ENCODE data around the gene BACE1-AS.
"Not testable (repeated sequence)": the region's sequence is repeated elsewhere in the genome, so short reads cannot be mapped to it uniquely, and the experiment has no call there.

Gene BACE1-AS

GRCh38 chr11:117316197-117316961, 25.2 kb downstream of the BACE1-AS start, which contains the start of gene BACE1:
Gene BACE1, minus strand, starts transcription at chr11:117316256. Its CDS starts 461 bp downstream, at chr11:117315795.
- peak; percentile 46 for TF ChIP-seq CTCF (conservative IDR thresholded peaks at IDR 0.05; ENCODE audit: control insufficient read depth, insufficient read depth, low read depth, low read length)
- peak within 1 kb of the TSS; percentile 71 for H3K4me3 ChIP-seq (ENCODE audit: control insufficient read depth, low read depth, low read length)
- peak; percentile 82 for DNase-seq (ENCODE audit: low read depth)

GRCh38 chr11:117318738-117319137, 27.6 kb downstream of the BACE1-AS start:
- no peak for DNase-seq (ENCODE audit: low read depth)
- H3K4me3 ChIP-seq (ENCODE audit: control insufficient read depth, low read depth, low read length), result no peak overlapping the region
- TF ChIP-seq CTCF (conservative IDR thresholded peaks at IDR 0.05; ENCODE audit: control insufficient read depth, insufficient read depth, low read depth, low read length), result no peak

- DNase-seq (ENCODE audit: low read depth), result peak; percentile 30
These were observed 28.2 kb downstream of the BACE1-AS start for GRCh38 chr11:117319214-117319840.

DNA sequence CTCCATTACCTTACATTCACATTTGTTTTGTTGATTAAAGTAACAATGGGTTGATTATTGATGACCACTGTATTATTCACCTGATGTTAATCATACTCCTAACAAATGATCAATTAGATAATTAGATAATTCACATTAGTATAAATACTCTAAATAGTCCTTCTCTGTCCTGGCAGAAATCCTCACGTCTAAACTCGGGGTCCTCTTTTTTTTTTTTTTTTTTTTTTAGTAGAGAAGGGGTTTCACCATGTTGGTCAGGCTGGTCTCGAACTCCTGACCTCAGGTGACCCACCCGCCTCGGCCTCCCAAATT, 36.1 kb downstream of the BACE1-AS start:
- peak overlapping the region; percentile 85 for H3K4me3 ChIP-seq (ENCODE audit: control insufficient read depth, low read depth, low read length)
- DNase-seq (ENCODE audit: low read depth), result not testable (repeated sequence)

More at GRCh38 chr11:117319214-117319840, 28.2 kb downstream of the BACE1-AS start:
- no peak for TF ChIP-seq CTCF (conservative IDR thresholded peaks at IDR 0.05; ENCODE audit: control insufficient read depth, insufficient read depth, low read depth, low read length)
- no peak overlapping the region for H3K4me3 ChIP-seq (ENCODE audit: control insufficient read depth, low read depth, low read length)

- peak within 1 kb of the TSS; percentile 85 for H3K4me3 ChIP-seq (ENCODE audit: control insufficient read depth, low read depth, low read length)
- peak; percentile 96 for DNase-seq (ENCODE audit: low read depth)
- TF ChIP-seq CTCF (conservative IDR thresholded peaks at IDR 0.05; ENCODE audit: control insufficient read depth, insufficient read depth, low read depth, low read length), result no peak
These were observed 36.6 kb downstream of the BACE1-AS start, which contains the start of gene CEP164 for GRCh38 chr11:117327567-117328374. Gene CEP164, plus strand, starts transcription at chr11:117327854. Its CDS starts 10,733 bp downstream, at chr11:117338587.

DNA sequence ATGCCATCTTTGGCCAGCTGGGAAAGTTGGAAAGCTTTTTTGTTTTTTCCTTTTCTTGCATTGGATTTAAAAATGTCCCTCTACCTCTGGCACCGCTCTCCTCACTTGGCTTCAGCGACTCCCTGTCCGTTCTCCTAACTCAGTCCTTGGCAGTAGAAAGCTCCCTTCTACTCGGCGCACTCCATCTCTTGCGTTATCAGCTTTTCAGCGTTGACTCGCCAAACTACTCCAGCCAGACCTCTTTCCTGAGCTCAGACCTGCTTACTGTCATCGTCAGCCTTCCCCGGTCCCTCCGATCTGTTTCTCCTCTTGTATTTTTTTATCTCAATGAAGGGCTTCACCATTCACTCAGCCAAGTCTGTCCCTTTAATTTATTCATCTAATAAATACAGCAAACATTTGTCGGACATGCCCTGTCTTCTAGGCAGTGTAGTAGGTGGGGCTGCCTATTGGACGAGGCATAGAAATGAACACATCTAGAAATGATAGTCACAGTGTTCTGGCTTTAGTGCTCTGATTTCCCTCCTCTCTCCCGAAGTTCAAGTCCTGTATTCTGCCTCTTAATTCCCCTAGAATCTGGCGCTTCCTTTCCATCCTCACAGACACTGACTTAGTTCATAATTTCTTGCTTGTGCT, 37.3 kb downstream of the BACE1-AS start:
- TF ChIP-seq CTCF (conservative IDR thresholded peaks at IDR 0.05; ENCODE audit: control insufficient read depth, insufficient read depth, low read depth, low read length), result no peak
- peak; percentile 58 for DNase-seq (ENCODE audit: low read depth)
- H3K4me3 ChIP-seq (ENCODE audit: control insufficient read depth, low read depth, low read length), result peak overlapping the region; percentile 85
